Activated CD4-positive, CD25-positive, alpha-beta regulatory T cell treated with anti-CD3 and anti-CD28 coated beads, Interleukin-2, amount 50 U/mL, for 24 hours (primary cell): ENCODE data around the gene PTEN.

Experiments
- ATAC-seq, 2 donors: fragments of 150-1000 bp; cut with Tn5 transposase; one replicate each; pipeline ENCODE4 v1.10.0; 2021; ENCODE audit warnings: mild to moderate bottlenecking in 1 of 2, moderate library complexity in 1 of 2

The PTEN gene

GRCh38 chr10:87983716-87984115 lies 120.3 kb downstream of the PTEN start:
- no peak for ATAC-seq

- ATAC-seq, result no peak
These were observed 123.8 kb downstream of the PTEN start for GRCh38 chr10:87987206-87987605.

GRCh38 chr10:87991946-87992345 lies 128.5 kb downstream of the PTEN start:
- ATAC-seq, result no peak

- ATAC-seq, result no peak
These were observed 141.0 kb downstream of the PTEN start for GRCh38 chr10:88004451-88004850.

- ATAC-seq, result no peak
These were observed 142.8 kb downstream of the PTEN start for GRCh38 chr10:88006261-88006660.

GRCh38 chr10:88008866-88009470 lies 145.5 kb downstream of the PTEN start:
- ATAC-seq, result no peak

GRCh38 chr10:88012641-88013040 lies 149.2 kb downstream of the PTEN start:
- no peak for ATAC-seq

GRCh38 chr10:88017781-88018180 lies 154.4 kb downstream of the PTEN start:
- no peak for ATAC-seq

- no peak for ATAC-seq
These were observed 156.3 kb downstream of the PTEN start for GRCh38 chr10:88019753-88020152.
